HL-60 (cell line): ENCODE data around the gene SH3RF2.

Source experiments
- DNase-seq, 2 experiments: peaks; one replicate each; pipeline ENCODE4 v3.0.0-alpha.2; 2010 to 2020; ENCODE audit warnings: low read depth in 1 of 2, low spot score in 1 of 2
- H3K27ac ChIP-seq: fragments of 250-450 bp; sonication (Bioruptor Pico); replicated peaks from 2 replicates; pipeline ENCODE4 v1.5.1; 2020; ENCODE audit warnings: mild to moderate bottlenecking, moderate library complexity
- H3K27me3 ChIP-seq: fragments of 250-450 bp; sonication (Bioruptor Pico); 2 replicates; pipeline ENCODE4 v1.5.1; 2021; ENCODE audit warnings: mild to moderate bottlenecking, moderate library complexity; ENCODE audit not compliant: insufficient read depth, poor library complexity, severe bottlenecking
- H3K4me3 ChIP-seq: replicated peaks from 2 replicates; pipeline ENCODE4 v1.5.1; 2011; ENCODE audit warnings: mild to moderate bottlenecking, control low read depth, low read length; ENCODE audit not compliant: insufficient read depth
- GABPA ChIP-seq: IDR thresholded peaks from 2 replicates; pipeline ENCODE4 v1.6.1; 2012; ENCODE audit warnings: low read depth
- POLR2AphosphoS5 ChIP-seq: IDR thresholded peaks from 2 replicates; pipeline ENCODE4 v1.6.1; 2012; ENCODE audit warnings: low read depth
- SPI1 ChIP-seq: IDR thresholded peaks from 2 replicates; pipeline ENCODE4 v1.6.1; 2012; ENCODE audit warnings: low read depth, mild to moderate bottlenecking, borderline replicate concordance
- long read RNA-seq: library from polyadenylated mRNA; unstranded; transcript quantifications from one replicate; pipeline ENCODE4 v2.0.0, GENCODE V29; 2020
- TF ChIP-seq, protein P1 (sequence below): IDR thresholded peaks from 2 replicates; pipeline ENCODE4 v1.6.1; 2012; ENCODE audit warnings: low read depth; ENCODE audit not compliant: insufficient replicate concordance
- TF ChIP-seq, protein P2 (sequence below): IDR thresholded peaks from one replicate; pipeline ENCODE4 v1.5.1; 2011; ENCODE audit warnings: low read length, control low read depth, inconsistent platforms; ENCODE audit not compliant: insufficient read depth

The SH3RF2 gene, protein sequence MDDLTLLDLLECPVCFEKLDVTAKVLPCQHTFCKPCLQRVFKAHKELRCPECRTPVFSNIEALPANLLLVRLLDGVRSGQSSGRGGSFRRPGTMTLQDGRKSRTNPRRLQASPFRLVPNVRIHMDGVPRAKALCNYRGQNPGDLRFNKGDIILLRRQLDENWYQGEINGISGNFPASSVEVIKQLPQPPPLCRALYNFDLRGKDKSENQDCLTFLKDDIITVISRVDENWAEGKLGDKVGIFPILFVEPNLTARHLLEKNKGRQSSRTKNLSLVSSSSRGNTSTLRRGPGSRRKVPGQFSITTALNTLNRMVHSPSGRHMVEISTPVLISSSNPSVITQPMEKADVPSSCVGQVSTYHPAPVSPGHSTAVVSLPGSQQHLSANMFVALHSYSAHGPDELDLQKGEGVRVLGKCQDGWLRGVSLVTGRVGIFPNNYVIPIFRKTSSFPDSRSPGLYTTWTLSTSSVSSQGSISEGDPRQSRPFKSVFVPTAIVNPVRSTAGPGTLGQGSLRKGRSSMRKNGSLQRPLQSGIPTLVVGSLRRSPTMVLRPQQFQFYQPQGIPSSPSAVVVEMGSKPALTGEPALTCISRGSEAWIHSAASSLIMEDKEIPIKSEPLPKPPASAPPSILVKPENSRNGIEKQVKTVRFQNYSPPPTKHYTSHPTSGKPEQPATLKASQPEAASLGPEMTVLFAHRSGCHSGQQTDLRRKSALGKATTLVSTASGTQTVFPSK
- long read RNA-seq, result 0 reads

DNA sequence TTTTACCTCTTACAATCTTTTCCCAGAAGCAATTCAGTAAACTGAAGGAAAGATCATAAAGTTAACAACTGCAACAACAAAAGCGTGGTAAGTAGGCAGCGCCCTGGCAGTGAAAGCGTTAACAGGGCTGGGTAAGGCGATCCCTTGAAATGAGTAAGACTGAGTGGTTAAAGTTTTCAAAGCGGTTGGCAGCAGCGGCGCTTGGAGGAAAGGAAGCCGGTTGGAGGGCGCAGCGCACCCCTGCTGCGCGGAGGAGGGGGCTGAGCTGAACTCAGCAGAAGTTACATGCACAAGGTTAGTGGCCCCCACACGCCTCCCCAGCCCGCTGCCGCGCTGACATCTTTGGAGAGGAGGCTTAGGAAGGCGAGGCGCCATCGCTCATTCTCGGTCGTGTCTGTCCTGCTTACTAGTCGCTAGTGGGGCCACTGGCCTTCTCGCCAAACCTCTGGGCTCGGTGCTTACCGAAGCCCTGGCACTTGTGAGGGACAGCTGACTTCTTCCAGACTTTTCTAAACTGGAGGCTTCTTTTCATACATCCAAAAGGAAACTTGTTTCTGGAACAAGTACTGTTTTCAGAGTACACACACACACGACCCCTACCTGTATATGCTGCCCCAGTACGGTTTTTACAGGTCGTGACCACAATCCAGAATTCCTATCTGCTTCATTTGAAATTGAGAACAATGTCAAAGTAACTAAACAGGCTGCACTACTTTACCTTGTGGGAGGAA lies at the start of gene SH3RF2:
Gene SH3RF2, plus strand, starts transcription at position 178 of the 731 bp plus-strand sequence. CDS start 1,351 bp downstream, outside the sequence.
- TF ChIP-seq, protein P1, sequence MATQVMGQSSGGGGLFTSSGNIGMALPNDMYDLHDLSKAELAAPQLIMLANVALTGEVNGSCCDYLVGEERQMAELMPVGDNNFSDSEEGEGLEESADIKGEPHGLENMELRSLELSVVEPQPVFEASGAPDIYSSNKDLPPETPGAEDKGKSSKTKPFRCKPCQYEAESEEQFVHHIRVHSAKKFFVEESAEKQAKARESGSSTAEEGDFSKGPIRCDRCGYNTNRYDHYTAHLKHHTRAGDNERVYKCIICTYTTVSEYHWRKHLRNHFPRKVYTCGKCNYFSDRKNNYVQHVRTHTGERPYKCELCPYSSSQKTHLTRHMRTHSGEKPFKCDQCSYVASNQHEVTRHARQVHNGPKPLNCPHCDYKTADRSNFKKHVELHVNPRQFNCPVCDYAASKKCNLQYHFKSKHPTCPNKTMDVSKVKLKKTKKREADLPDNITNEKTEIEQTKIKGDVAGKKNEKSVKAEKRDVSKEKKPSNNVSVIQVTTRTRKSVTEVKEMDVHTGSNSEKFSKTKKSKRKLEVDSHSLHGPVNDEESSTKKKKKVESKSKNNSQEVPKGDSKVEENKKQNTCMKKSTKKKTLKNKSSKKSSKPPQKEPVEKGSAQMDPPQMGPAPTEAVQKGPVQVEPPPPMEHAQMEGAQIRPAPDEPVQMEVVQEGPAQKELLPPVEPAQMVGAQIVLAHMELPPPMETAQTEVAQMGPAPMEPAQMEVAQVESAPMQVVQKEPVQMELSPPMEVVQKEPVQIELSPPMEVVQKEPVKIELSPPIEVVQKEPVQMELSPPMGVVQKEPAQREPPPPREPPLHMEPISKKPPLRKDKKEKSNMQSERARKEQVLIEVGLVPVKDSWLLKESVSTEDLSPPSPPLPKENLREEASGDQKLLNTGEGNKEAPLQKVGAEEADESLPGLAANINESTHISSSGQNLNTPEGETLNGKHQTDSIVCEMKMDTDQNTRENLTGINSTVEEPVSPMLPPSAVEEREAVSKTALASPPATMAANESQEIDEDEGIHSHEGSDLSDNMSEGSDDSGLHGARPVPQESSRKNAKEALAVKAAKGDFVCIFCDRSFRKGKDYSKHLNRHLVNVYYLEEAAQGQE, result no peak
- TF ChIP-seq POLR2AphosphoS5 (no peak), SPI1 (no peak), GABPA (no peak)
- TF ChIP-seq, protein P2, sequence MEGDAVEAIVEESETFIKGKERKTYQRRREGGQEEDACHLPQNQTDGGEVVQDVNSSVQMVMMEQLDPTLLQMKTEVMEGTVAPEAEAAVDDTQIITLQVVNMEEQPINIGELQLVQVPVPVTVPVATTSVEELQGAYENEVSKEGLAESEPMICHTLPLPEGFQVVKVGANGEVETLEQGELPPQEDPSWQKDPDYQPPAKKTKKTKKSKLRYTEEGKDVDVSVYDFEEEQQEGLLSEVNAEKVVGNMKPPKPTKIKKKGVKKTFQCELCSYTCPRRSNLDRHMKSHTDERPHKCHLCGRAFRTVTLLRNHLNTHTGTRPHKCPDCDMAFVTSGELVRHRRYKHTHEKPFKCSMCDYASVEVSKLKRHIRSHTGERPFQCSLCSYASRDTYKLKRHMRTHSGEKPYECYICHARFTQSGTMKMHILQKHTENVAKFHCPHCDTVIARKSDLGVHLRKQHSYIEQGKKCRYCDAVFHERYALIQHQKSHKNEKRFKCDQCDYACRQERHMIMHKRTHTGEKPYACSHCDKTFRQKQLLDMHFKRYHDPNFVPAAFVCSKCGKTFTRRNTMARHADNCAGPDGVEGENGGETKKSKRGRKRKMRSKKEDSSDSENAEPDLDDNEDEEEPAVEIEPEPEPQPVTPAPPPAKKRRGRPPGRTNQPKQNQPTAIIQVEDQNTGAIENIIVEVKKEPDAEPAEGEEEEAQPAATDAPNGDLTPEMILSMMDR, result no peak
- no peak for DNase-seq
- Histone ChIP-seq H3K27ac (no peak within 1 kb of the TSS), H3K27me3 (peaks cover 36% of the 10 kb centered on the region), H3K4me3 (no peak within 1 kb of the TSS)

DNA sequence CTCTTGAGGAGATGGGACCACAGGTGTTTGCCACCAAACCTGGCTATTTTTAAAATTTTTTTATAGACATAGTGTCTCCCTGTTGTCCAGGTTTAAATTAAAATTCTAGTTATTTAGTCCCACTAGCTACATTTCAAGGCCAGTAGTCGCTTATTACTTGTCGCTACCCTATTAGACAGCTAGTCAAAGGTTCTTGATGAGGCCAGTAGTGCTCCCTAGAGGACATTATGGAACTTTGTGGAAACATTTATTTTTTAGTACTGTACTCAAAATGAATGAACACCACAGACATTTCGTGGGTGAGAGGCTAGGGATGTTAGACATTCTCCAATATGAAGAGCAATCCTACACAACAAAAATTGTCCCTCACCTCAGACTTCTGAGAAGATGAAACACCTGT lies 49.2 kb upstream of the SH3RF2 start:
- no peak overlapping the region for H3K4me3 ChIP-seq
- H3K27me3 ChIP-seq, result no peaks in the 10 kb centered on the region
- no peak overlapping the region for H3K27ac ChIP-seq
- TF ChIP-seq SPI1 (no peak), GABPA (no peak), POLR2AphosphoS5 (no peak)
- TF ChIP-seq, protein P2, result no peak
- TF ChIP-seq, protein P1, result no peak
- no peak for DNase-seq

DNA sequence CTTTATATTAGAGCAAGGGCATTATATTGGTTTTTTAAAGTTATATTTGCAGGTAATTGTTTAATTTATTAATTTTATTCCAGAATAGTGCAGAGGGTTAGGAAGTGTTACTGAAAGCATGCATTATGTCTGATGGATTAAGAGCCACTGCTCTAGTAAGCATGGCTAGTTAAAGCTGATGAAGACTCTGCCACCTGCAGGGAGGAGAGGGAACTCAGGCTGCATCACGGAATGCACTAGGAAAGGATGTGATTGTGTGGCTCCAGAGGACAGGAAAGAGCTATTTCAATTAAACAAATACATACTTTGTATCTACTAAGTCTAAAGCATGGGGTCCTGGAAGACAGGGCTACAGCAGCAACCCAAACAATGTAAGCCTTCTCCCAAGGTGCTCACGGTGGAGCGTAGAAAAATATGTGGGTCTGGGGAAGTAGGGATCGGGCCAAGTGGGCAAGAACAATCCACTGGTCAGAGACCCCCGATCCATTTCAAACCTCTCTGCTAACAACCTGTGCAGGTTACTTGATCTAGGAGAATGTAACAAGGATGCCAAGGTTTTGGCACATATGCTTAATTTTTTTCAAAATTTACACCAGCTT lies 48.3 kb upstream of the SH3RF2 start:
- Histone ChIP-seq H3K27ac (no peak overlapping the region), H3K27me3 (no peaks in the 10 kb centered on the region), H3K4me3 (no peak overlapping the region)
- TF ChIP-seq, protein P2, result peak; percentile 45
- TF ChIP-seq POLR2AphosphoS5, result no peak
- TF ChIP-seq, protein P1, result no peak
- TF ChIP-seq SPI1, result no peak
- TF ChIP-seq GABPA, result no peak
- DNase-seq, result peak in 1 of 2 experiments; percentile 10
